Measurements from ENCODE around the gene PBX2. TPM values are rescaled to one million over a fixed set of nuclear protein-coding genes. Genes with fewer than 3 reads are reported as not detected.
A peak's percentile ranks its signal among the peaks of the same experiment; 100 is the strongest.

PBX2 gene
- total and polyA plus RNA-seq, 2 of the 4 experiments (the other 2 are of a cell fraction), result 17.7 to 56.8 TPM

- Histone ChIP-seq H3K4me3 (ENCODE audit: insufficient read depth, low read depth, low read length) (no peak overlapping the region), H4K20me1 (ENCODE audit: insufficient read depth, low read length) (no peaks in the 10 kb centered on the region), H2BK15ac (ENCODE audit: low read depth, low read length) (no peak overlapping the region), H3K36me3 (ENCODE audit: control insufficient read depth, insufficient read depth, low read length) (peaks cover 16% of the 10 kb centered on the region), H4K5ac (ENCODE audit: low read depth, low read length) (no peak overlapping the region), H3K4me2 (ENCODE audit: low read depth, low read length) (no peak overlapping the region), H3K4ac (ENCODE audit: low read depth, low read length) (no peak overlapping the region), H3K27me3 (ENCODE audit: control insufficient read depth, insufficient read depth, low read length) (no peaks in the 10 kb centered on the region), H3K14ac (replicated peaks; ENCODE audit: low read depth, low read length) (no peak overlapping the region), H2AFZ (replicated peaks; ENCODE audit: low read length, poor library complexity) (no peak overlapping the region), H3K23ac (ENCODE audit: low read depth, low read length) (no peak overlapping the region), H4K91ac (ENCODE audit: insufficient read depth, low read depth, low read length) (no peak overlapping the region), H2AK9ac (replicated peaks; ENCODE audit: low read depth, low read length, poor library complexity) (no peak overlapping the region), H3K9ac (ENCODE audit: low read depth, low read length) (no peak overlapping the region), H3K9me1 (ENCODE audit: insufficient read depth, low read length) (no peaks in the 10 kb centered on the region), H3K79me1 (ENCODE audit: low read depth in 1 of 2, low read length in 2 of 2) (peaks cover 6 to 34% of the 10 kb centered on the region in 2 experiments), H3K4me1 (ENCODE audit: control insufficient read depth, insufficient read depth, low read length) (peaks cover 21% of the 10 kb centered on the region), H3K9me3 (ENCODE audit: control insufficient read depth, insufficient read depth, low read length) (no peaks in the 10 kb centered on the region), H3K56ac (ENCODE audit: extremely low read depth, insufficient read depth, low read length) (no peak overlapping the region), H2AK5ac (ENCODE audit: low read depth, low read length) (no peak overlapping the region), H3K27ac (ENCODE audit: insufficient read depth, low read length) (no peak overlapping the region), H2BK20ac (ENCODE audit: low read depth, low read length) (no peak overlapping the region), H3K18ac (ENCODE audit: low read depth, low read length) (no peak overlapping the region), H4K8ac (ENCODE audit: low read depth in 2 of 2, low read length in 2 of 2) (no peak overlapping the region), H2BK120ac (ENCODE audit: low read depth, low read length) (no peak overlapping the region), H2BK5ac (ENCODE audit: low read depth, low read length, poor library complexity, severe bottlenecking) (no peak overlapping the region)
- TF ChIP-seq MXI1 (IDR thresholded peaks at IDR 0.05; ENCODE audit: borderline replicate concordance, low read depth, low read length) (no peak), USF2 (IDR thresholded peaks at IDR 0.05; ENCODE audit: low read depth, low read length) (no peak), MAFK (IDR thresholded peaks at IDR 0.05; ENCODE audit: low read depth, low read length) (peak; percentile 69)
- BruUV-seq (replicated peaks), result no TSS peak
- intact Hi-C loops (cut with micrococcal nuclease), result loop anchor here (10.0 kb wide), 1 partner anchor 112 kb away; no protein-coding TSS in a partner anchor
- ChIA-PET CTCF (no interaction called here), POLR2A (ENCODE audit: unreplicated experiment) (interaction anchor here (0.7 kb wide), 1 partner anchor 29 kb away, joined by 3 read pairs; the partner anchor contains the start of gene ATF6B)
- WGBS, 2 experiments (ENCODE audit: extremely low coverage in 2 of 2, insufficient read length in 1 of 2), result no CpG with 5 or more reads among the region's 9 CpGs
- dilution Hi-C loops (cut with HindIII; ENCODE audit: low sequenced_read_pairs, unreplicated experiment), result no loop called here
- no peak for DNase-seq
- in situ Hi-C loops (cut with MboI; ENCODE audit: low sequenced_read_pairs), result loop anchor here (5.0 kb wide), 1 partner anchor 40 kb away; no protein-coding TSS in a partner anchor
- ATAC-seq (ENCODE audit: low read depth), result no peak
Measured at GRCh38 chr6:32156891-32157290, 33.1 kb downstream of the PBX2 start.
